GM18867 (cell line): ENCODE measurements around the gene GMEB2.
"Not testable (repeated sequence)": the region's sequence is repeated elsewhere in the genome, so short reads cannot be mapped to it uniquely, and the experiment has no call there.

ENCODE experiments used
- ATAC-seq: cut with Tn5 transposase; IDR thresholded peaks from one replicate; pipeline ENCODE4 v1.9.1; 2021; ENCODE audit warnings: mild to moderate bottlenecking, moderate library complexity; ENCODE audit not compliant: unreplicated experiment

GMEB2 gene

DNA sequence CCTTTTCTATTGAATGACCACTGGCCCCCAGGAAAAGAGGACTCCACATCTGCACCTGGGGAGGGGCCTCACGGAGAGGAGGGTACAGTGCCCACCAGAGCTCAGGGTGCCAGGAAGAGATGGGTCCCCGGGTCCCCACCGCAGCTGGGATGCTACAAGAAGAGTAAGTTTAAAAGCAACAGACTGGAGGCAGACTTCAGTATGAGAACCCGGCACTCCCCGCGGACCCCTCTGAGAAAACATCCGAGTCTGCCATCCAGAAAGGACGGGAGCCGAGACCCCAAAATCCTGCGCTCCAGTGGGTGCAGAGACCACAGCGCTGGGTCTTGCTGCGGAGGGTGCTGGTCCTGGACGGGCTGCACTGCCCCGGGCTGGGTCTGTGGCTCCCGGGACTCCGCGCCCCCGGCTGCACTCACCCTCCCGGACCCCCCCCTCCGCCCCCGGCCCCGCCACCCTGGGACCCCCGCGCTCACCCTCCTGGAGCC, 53.2 kb downstream of the GMEB2 start:
- no peak for ATAC-seq

DNA sequence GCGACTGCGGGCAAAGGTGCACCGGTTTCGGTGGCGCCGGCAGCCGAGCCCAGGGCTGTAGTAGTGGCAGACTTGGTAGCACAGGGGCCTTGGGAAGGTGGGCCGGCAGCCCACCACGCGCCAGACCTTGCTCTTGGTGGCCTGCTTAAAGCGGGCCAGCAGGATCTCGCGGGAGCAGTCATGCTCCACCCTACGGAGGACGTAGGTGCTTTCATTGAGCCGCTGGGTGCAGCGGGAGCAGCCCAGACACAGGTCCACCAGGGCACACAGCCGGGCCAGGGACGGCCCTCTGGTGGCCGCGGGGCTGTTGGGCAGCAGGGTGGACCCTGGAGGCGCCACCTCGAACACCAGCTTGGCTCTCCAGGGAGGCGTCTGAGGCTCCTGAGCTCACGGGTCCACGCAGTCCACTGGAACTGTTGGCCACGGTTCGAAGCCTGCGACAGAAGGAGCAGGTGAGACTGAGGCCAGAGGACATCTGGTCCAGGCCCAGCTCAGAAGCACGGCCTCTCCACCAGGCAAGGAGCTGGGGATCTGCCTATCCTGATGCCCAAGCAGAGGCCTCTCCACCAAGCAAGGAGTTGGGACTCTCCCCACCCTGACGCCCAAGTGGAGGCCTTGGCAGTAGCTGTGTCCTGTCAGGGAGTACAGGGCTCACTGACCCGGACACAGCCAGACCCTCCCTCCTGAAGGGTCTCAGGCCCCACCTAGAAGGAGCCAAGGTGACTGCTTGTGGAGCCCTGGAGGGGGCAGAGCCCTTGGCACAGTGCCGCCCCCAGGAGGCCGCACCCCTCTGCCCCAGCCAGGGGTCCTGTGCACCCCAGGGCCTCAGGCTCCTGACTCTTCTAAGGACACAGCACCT, 53.9 kb downstream of the GMEB2 start:
- no peak for ATAC-seq

DNA sequence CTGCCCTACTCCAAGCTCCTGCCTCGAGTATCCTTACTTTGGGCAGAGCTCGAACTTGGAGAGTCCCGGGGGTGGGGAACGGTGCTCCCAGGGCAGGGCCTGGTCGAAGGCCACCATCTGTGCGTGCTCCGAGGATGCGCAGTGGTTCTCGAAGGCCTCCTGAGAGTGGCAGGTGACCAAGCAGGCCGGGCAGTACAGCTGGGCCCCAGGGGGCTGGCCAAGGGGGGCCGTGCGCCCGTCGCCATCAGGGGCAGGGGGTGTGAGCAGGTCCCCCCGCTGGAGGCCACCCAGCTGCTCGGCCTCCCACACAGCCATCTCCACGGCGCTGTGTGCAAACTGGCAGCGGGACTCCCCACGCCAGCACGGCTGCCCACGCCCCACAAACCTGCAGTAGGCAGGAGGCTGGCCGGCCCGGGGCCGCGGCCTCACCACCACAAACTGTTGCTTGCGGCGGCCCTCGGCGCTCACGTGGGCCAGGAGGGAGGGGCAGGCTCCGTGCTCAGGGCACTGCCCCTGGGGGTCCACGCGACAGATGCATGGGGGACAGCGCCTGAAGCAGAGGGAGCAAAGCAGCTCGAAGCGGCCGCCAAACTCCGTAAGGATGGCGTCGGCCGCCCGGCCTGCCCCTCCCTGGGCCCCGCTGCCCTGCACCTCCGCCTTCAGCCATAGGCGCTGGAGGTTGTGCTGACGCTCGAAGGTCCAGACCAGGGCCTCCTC, 54.7 kb downstream of the GMEB2 start:
- no peak for ATAC-seq

DNA sequence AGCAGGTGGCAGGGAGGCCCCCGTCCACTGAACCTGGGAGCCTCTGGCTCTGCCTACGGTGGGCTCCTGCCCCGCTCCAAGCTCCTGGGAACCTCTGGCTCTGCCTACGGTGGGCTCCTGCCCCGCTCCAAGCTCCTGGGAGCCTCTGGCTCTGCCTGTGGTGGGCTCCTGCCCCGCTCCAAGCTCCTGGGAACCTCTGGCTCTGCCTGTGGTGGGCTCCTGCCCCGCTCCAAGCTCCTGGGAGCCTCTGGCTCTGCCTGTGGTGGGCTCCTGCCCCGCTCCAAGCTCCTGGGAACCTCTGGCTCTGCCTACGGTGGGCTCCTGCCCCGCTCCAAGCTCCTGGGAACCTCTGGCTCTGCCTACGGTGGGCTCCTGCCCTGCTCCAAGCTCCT, 55.8 kb downstream of the GMEB2 start:
- ATAC-seq: not testable (repeated sequence)

DNA sequence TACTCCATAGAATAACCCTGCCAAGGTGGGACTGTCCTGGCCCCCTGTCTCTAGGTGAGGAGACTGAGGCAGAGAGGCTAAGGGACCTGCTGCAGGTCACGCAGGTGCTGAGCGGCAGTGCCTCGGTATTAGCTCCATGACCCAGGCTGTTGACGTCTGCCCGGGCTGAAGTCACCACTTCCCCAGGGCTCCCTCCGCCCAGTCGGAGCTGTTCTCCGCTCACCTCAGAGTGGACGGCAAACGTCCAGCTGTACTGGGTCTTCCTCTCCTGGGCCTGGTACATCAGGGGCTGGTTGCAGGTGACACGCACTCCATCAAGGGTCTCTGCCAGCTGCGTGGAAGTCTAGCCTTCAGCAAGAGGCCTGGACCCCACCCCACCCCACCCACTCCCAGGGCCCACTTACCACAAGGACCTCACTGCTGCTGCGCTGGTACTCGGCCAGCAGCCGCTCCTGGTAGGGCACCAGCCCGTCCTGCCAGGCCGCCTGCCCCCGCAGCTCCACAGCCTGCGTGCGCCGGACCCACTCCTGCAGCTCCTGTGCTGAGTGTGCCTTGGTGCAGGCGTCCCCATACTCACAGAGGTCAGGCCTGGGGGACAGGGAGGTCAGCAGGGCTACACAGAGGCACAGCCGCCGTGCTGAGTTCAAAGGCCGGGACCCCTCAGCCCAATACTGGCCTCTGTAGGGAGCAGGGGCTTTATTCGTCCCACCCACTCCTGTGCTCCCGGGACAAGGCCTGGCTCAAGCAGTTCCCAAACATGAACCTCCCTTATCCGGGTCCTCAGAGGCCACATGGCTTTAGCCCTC, 56.4 kb downstream of the GMEB2 start:
- ATAC-seq: no peak

DNA sequence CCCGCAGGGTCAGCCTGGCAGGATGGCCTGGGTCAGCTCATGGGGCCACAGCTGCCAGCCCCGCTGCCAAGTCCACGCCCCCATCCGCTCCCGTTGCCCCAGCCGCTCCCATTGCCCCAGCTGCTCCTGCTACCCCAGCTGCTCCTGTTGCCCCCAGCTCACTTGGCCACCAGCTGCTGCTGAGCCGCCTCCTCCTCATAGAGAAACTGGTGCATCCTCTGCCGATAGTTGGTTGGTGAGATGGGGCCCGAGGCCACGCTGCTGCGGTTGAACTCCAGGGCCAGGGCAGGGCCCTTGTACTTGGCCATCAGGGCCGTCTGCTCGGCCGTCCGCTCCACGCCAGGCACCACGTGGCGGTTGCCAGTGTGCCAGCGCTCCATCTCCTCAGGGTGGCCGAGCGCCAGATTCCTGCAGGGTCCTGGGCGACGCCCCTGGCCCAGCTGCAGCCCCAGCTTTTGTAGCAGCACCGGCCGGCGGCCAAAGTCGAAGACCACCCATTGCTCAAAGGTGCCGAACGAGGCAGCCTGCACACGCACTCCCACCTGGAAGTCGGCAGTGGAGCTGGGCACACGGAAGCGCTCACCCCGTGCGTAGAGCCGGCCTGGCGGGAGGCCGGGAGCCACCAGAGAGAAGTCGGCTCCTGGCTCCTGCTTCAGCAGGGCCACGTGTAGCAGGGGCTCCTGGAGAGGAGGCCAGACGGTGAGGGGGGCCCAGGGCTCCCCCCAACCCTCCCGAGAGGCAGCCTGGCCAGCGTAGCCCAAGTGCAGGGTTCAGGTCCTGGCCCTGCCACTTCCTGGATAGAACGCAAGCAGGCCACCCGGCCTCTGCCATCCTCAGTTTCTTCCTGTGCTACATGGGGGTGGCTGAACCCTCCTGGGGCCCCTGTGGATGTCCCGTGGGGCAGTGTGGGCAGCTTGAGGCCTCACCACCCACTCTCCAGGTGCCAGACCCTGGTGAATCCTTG, 57.6 kb downstream of the GMEB2 start:
- ATAC-seq: no peak

DNA sequence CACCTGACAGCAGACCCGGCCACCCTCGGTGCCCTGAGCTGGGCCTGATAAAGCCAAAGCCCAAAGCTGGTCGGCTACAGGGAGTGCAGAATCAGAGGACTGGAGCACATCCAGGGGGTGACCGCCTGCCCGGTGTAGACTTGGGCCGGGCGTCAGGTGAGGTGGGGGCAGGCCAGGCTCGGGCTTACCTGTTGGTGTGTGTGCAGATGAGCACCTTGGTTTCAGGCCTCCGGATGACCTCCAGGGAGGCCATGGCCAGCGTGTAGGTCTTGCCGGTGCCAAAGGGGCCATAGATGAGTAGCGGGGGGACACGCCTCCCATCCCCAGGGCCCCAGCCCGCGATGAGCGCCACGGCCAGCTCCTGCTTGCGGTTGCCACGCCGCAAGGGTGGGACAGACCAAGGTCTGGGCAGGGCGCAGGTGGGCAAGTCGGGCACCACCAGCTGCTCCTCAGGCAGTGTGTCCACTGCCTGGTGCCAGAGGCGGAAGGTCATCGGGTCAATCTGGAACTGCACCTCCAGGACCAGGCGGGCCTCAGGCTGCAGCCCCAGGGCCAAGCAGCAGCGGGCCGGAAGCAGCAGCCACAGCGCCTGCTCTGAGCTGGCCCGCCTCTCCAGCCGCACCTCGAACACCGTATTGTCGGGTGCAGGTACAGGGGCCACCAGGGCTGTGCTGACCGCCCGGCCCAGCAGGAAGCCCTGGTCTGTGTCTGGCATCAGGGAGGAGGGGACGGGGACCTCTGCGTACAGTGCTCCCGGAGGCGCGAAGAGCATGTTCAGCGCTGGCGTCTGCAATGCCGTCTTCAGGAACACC, 58.5 kb downstream of the GMEB2 start:
- ATAC-seq: no peak

DNA sequence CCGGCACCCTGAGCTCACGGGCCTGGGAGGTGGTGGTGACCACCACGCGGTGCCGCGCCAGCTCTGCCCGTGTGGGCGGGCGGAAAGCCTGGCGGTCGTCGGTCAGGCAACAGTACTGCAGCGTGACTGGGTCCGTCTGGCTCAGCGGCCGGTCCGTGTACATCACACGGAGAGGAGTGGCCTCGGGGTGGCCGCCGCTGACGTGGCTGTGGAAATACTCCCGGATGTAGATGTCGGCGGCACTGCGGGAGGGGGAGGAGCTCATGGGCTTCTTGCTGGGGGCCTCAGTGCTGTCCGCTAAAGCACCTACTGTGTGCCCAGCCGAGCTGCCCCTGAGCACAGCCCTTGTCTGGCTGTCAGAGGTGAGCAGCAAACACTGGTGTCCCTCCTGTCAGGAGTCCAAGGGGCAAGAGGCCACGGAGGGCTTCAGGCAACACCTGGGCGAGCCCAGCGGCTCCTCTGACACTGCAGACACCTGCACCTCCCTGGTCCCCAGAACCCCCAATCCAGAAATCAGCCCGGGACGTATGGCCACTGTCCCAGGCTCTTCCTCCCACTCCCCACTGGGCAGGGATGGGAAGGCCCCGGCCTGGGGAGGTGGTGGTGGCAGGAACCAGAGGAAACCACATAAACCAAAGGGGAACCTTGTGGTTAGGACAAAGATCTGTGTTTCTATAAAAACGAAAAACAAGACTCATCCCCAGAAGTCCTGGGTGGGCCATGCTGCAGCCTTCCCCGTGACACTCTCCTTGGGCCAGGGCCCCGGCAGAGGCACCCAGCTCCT, 59.3 kb downstream of the GMEB2 start:
- no peak for ATAC-seq

DNA sequence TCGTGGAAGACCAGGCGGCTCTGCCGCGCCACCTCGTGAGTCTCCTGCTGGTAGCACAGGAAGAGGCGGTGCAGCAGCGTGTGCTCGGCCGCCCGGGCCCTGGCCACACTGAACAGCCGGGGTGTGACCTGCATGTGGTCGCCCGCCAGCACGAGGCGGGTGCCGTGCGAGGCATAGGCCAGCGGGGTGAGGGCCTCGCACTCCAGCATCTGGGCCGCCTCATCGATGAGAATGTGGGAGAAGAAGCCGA, 59.8 kb downstream of the GMEB2 start:
- ATAC-seq: no peak

DNA sequence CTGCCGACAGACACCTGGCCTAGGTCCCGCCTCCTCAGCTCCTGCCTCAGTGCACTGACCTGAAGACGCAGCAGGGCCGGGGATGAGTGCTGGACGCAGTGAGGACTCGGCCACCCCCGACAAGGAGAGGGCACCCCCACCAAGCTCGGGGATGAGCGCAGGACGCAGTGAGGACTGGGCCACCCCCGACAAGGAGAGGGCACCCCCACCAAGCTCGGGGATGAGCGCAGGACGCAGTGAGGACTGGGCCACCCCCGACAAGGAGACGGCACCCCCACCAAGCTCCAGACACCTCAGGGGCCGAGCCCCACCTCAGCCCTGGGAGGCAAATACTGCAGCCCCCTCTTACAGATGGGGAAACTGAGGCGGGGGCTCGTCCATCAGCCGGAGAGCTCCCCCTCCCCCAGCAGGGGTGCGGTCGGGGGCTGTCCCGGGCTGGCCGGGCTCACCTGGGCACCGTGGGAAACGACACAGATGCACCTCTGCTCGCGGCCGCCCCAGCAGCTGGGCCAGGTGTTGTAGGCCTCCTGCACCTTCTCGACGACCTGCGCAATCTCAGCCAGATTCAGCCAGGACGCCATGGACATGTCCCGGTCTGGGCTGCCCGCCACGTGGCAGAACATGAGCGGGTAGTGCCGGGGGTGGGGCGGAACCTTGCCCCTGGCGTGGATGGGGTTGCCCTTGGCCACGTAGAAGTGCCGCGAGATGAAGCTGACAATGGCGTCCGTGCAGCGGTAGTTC, 60.3 kb downstream of the GMEB2 start:
- ATAC-seq: no peak

DNA sequence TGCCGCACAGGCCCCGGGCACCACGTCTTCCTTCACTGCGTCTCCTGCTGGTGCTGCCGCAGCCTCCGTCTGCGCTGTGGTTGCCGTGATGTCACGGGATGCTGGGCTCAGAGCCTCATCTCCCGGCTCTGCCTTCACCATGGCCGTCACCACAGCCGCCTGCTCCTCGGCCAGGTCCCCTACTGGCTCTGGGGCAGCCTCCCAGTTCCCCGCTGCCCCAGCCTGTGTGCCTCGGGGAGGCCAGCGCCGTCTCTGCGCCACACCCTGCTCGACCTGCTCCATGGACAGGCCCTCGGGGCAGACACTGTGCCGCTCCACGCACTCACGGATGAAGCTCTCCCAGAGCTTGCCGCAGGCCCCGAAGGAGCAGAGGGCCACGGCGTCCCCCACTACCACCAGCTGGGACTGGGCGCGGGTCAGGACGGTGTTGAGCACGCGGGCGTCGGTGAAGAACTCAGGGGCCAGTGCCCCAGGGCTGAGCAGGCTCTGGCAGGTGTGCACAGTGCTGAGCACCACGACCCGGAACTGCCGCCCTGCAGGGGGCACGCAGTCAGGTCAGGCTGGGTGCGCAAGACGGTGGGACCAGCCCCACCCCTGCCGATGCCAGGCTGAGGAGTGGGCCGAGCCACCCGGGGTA, 61.1 kb downstream of the GMEB2 start:
- no peak for ATAC-seq

DNA sequence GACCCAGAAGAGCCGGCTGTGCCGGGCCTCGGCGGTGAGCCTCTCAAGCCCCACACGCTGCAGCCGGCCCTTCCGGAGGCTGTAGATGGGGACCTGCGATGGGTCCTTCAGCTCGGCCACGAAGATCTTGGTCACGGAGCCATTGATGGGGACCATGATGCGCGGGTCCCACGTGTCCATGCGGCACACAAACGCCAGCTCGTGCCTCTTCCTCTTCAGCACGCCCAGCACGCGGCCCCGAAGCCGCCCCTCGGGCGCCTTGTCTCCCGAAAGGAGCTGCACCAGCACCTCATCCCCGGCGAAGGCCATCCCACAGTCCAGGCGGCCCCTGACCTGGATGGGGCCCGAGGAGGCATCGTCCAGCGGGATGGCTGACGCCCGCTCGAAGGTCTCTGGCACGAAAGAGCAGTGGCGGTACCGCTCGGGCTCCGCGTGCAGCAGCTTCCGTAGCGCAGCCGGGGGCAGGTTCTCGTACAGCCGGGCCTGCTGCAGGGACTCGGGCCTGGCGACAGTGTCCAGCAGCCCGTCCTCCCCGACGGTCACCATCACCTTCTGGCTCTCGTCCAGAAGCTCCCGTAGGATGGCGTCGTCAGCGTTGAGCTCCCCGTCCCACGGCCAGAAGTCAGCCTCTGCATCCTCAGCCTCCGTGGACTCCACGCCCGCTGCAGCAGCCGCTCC, 61.7 kb downstream of the GMEB2 start:
- ATAC-seq: no peak

DNA sequence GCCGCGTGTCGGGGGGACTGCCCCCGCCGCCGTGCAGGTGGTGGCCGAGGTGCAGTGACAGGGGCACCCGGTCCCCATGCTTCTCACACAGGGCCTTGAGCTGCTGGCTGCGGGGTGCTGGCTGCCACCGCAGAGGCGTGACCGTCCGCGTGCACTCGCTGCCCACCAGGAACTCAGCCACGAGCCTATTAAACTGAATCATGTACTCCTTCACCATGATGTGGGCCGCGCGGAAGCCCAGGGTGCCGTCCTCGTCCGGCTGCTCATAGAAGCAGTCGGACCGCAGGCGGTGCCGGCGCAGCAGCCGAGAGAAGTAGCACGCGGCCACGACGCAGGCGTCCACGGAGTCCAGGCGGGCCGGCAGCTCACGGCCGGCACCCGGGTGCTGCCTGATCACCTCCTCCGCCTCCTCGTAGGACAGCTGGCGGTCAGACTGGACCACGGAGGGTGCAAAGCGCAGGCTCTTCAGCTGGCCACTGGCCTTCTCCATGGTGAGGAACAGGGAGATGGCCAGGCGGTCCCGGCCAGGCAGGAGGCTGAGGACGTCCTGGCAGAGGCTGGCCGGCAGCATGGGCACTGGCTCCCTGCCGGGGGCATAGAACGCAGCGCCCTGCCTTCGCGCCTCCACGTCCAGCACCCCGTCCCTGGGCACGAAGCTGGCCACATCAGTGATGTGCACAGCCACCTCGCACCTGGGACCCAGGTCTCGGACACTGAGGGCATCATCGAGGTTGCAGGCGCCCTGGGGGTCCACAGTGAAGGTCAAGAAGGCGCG, 62.7 kb downstream of the GMEB2 start:
- no peak for ATAC-seq

DNA sequence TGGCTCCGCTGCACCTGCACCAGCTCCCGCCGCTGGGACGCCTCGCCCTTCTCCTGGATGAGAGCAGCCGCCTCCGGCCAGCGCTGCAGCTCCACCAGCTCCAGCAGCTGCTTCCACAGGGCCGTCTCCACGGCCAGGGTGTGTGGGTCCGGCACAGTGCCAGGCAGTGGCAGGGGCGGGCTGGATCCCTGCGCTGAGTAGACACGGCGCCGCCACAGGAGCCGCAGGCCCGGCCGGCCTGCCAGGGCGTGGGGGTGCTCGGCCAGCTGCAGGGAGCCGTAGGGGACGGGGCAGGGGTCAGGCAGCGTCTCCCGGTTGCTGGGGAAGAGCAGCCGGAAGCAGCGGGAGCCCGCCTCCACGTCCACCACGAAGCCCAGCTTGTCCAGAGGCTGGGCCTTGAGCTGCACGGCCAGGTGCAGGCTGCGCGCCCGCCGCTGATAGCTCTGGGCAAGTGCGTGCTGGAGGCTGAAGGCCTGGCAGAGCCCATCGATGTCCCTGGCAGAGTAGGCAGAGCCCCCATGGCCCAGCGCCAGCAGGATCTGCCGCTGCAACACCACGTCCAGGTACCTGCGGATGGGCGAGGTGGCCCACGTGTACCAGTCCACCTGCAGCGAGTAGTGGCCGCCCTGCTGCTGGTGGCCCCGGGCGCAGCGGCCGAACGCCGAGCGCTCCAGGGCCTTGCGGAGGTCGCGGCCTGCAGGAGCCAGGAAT, 63.5 kb downstream of the GMEB2 start:
- no peak for ATAC-seq

DNA sequence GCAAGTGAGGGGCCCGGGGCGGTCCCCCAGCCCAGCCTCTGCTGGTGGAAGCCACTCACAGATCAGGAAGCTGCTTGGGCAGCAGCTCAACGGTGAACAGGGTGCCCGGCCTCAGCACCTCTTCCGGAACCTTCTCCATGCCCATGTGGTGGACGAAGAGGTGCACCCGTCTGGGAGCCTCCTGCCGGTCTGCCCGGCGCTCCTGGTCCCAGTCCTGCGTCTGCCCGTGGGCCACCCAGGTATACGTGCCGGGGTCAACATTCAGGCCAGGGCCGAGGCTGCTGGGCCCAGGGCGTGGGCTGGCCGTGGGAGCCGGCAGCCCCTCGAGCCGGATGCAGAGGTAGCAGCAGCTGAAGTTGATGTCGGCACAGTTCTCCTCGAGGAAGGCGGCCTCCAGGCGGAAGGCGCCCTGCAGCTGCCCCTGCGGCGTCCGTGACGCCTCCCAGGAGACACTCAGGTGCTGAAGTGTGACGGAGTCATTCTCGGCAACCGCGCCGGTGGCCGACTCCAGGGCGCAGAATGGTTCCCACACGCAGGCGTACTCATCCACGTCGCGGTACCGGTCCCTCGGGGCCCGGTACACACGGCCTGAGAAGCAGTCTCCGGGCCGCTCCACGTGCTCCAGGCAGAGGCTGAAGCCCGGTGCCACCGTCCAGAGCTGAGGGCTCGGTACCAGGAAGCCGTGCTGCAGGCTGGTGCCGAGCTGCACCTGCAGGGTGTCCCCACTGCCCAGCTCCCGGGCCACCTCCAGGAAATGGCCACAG, 64.3 kb downstream of the GMEB2 start:
- peak; percentile 33 for ATAC-seq
